A673 (cell line): ENCODE data around the gene BRI3.

Source experiments
- EZH2 ChIP-seq: fragments of 200-600 bp; sonication (generic); IDR thresholded peaks from 2 replicates; pipeline ENCODE4 v1.6.1; 2017; ENCODE audit warnings: borderline replicate concordance, low read depth, mild to moderate bottlenecking, mixed read lengths, antibody characterized with exemption, low read length; ENCODE audit not compliant: poor library complexity, severe bottlenecking
- TF ChIP-seq, protein P1 (sequence below): fragments of 300-800, 200-600 bp; sonication (generic); conservative IDR thresholded peaks from 2 replicates; pipeline ENCODE4 v1.5.1; 2017; ENCODE audit warnings: low read depth, mild to moderate bottlenecking, antibody characterized with exemption, low read length, moderate library complexity, mixed read lengths

DNA sequence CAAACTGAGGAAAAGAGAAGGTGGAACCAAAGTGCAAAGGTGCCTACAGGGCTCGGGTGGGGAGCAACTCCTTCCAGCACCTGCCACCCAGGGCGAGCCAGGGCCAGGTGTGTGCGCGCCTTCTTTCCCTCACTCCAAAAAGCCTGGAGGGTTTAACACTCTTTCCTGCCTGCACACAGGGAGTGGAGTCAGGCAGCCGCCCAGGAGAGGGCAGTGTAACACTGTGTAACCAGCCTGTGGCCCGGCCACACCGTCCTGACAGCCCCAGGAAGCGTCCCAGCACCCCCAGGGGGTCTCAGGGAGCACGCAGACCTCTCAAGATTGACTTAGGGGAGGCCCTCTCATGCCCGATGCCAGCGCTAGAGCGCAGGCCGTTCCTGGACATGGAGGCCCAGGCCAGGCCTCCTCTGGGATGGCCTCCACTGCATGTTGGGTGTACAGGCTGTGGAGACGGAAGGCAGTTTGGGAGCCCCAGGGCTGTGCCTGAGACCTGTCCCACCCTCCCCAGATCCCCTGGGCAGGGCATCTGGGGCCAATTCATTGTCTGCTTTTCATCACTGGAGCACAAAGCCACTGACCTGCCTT lies 13.4 kb downstream of the BRI3 start:
- TF ChIP-seq, protein P1, sequence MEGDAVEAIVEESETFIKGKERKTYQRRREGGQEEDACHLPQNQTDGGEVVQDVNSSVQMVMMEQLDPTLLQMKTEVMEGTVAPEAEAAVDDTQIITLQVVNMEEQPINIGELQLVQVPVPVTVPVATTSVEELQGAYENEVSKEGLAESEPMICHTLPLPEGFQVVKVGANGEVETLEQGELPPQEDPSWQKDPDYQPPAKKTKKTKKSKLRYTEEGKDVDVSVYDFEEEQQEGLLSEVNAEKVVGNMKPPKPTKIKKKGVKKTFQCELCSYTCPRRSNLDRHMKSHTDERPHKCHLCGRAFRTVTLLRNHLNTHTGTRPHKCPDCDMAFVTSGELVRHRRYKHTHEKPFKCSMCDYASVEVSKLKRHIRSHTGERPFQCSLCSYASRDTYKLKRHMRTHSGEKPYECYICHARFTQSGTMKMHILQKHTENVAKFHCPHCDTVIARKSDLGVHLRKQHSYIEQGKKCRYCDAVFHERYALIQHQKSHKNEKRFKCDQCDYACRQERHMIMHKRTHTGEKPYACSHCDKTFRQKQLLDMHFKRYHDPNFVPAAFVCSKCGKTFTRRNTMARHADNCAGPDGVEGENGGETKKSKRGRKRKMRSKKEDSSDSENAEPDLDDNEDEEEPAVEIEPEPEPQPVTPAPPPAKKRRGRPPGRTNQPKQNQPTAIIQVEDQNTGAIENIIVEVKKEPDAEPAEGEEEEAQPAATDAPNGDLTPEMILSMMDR, result peak; percentile 79
- TF ChIP-seq EZH2, result no peak
